Measurements from ENCODE around the gene LRIF1.

- TF ChIP-seq CTCF (IDR thresholded peaks at IDR 0.05 in 4 of 5, conservative IDR thresholded peaks at IDR 0.05 in 1 of 5) (no peak), POLR2A (IDR thresholded peaks at IDR 0.05) (no peak)
Measured at GRCh38 chr1:110902820-110903463, 60.8 kb downstream of the LRIF1 start.

Data from gastrocnemius medialis (tissue), 4 donors.